ENCODE measurements around the gene ENKD1. TPM values are rescaled to one million over a fixed set of nuclear protein-coding genes. Genes with fewer than 3 reads are reported as not detected.

Gene ENKD1
- total and polyA plus RNA-seq, 2 of the 13 experiments (the other 11 are each of a cell fraction or from before 2014, with no cell fraction given): 10.8 to 20.8 TPM

GRCh38 chr16:67659675-67660563 lies 6.6 kb downstream of the ENKD1 start, which contains the start of gene ACD (continued):
- TF ChIP-seq ZNF142 (CRISPR knock-in tag; IDR thresholded peaks at IDR 0.05) (peak; percentile 26; the same call in 1 of the 2 replicates), ZNF607 (CRISPR knock-in tag; IDR thresholded peaks at IDR 0.05; ENCODE audit: borderline replicate concordance) (peak; percentile 57), ZSCAN9 (CRISPR knock-in tag; IDR thresholded peaks at IDR 0.05; ENCODE audit: borderline replicate concordance) (peak; percentile 31; the same call in 1 of the 2 replicates), ZNF274 (CRISPR knock-in tag; IDR thresholded peaks at IDR 0.05) (peak; percentile 89), SRY (CRISPR knock-in tag; IDR thresholded peaks at IDR 0.05) (peak; percentile 87), ZNF766 (CRISPR knock-in tag; IDR thresholded peaks at IDR 0.05; ENCODE audit: borderline replicate concordance) (no peak; the same call in 1 of the 2 replicates), KDM6A (CRISPR knock-in tag; IDR thresholded peaks at IDR 0.05; ENCODE audit: low read depth) (peak; percentile 46; the same call in 1 of the 2 replicates), ZNF160 (CRISPR knock-in tag; IDR thresholded peaks at IDR 0.05) (peak; percentile 64; the same call in 1 of the 2 replicates), ZBED4 (CRISPR knock-in tag; IDR thresholded peaks at IDR 0.05; ENCODE audit: borderline replicate concordance) (peak; percentile 31), ZNF484 (CRISPR knock-in tag; IDR thresholded peaks at IDR 0.05; ENCODE audit: borderline replicate concordance, low read depth) (0 out of 2 replicates have a peak, but pooled peaks have one; percentile 83), ZNF451 (CRISPR knock-in tag; IDR thresholded peaks at IDR 0.05) (peak; percentile 19; the same call in 1 of the 2 replicates), ZHX1 (CRISPR knock-in tag; IDR thresholded peaks at IDR 0.05; ENCODE audit: low read depth) (0 out of 2 replicates have a peak, but pooled peaks have one; percentile 24), ZBTB3 (CRISPR knock-in tag; IDR thresholded peaks at IDR 0.05; ENCODE audit: borderline replicate concordance, low read depth) (0 out of 2 replicates have a peak, but pooled peaks have one; percentile 84), SNAPC5 (CRISPR knock-in tag; IDR thresholded peaks at IDR 0.05; ENCODE audit: borderline replicate concordance) (no peak)

Data from HepG2 (cell line).